ENCODE data around the gene PYCARD.

The PYCARD gene

DNA sequence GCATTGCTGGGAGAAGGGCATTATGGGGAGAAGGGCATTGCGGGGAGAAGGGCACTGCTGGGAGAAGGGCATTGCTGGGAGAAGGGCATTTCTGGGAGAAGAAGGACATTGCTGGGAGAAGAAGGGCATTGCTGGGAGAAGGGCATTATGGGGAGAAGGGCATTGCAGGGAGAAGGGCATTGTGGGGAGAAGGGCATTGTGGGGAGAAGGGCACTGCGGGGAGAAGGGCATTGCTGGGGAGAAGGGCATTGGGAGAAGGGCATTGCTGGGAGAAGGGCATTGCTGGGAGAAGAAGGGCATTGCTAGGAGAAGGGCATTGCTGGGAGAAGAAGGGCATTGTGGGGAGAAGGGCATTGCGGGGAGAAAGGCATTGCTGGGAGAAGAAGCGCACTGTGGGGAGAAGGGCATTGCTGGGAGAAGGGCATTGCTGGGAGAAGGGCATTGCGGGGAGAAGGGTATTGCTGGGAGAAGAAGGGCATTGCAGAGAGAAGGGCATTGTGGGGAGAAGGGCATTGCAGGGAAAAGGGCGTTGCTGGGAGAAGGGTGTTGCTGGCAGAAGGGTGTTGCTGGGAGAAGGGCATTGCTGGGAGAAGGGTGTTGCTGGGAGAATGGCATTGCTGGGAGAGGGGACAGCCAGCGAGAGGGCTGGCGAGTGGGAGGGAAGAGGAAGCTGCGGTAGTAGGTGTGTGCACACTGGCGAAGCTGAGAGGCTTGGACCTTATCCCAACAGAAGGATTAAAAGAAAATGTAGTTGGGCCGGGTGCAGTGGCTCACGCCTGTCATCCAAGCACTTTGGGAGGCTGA lies 19.0 kb upstream of the PYCARD start:
- TF ChIP-seq TAF1 (IDR thresholded peaks at IDR 0.05; ENCODE audit: borderline replicate concordance, insufficient read depth, low read length) (no peak), SIN3A (IDR thresholded peaks at IDR 0.05; ENCODE audit: borderline replicate concordance, insufficient read depth, low read length) (no peak), POLR2AphosphoS5 (IDR thresholded peaks at IDR 0.05; ENCODE audit: low read depth, low read length) (no peak), FOXP2 (optimal IDR thresholded peaks at IDR 0.05; ENCODE audit: borderline replicate concordance, extremely low read depth, extremely low read length, insufficient read depth) (no peak)
- TF ChIP-seq, protein P1, sequence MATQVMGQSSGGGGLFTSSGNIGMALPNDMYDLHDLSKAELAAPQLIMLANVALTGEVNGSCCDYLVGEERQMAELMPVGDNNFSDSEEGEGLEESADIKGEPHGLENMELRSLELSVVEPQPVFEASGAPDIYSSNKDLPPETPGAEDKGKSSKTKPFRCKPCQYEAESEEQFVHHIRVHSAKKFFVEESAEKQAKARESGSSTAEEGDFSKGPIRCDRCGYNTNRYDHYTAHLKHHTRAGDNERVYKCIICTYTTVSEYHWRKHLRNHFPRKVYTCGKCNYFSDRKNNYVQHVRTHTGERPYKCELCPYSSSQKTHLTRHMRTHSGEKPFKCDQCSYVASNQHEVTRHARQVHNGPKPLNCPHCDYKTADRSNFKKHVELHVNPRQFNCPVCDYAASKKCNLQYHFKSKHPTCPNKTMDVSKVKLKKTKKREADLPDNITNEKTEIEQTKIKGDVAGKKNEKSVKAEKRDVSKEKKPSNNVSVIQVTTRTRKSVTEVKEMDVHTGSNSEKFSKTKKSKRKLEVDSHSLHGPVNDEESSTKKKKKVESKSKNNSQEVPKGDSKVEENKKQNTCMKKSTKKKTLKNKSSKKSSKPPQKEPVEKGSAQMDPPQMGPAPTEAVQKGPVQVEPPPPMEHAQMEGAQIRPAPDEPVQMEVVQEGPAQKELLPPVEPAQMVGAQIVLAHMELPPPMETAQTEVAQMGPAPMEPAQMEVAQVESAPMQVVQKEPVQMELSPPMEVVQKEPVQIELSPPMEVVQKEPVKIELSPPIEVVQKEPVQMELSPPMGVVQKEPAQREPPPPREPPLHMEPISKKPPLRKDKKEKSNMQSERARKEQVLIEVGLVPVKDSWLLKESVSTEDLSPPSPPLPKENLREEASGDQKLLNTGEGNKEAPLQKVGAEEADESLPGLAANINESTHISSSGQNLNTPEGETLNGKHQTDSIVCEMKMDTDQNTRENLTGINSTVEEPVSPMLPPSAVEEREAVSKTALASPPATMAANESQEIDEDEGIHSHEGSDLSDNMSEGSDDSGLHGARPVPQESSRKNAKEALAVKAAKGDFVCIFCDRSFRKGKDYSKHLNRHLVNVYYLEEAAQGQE (IDR thresholded peaks at IDR 0.05; ENCODE audit: insufficient read depth in 1 of 2, low read depth in 2 of 2, low read length in 2 of 2) = no peak

DNA sequence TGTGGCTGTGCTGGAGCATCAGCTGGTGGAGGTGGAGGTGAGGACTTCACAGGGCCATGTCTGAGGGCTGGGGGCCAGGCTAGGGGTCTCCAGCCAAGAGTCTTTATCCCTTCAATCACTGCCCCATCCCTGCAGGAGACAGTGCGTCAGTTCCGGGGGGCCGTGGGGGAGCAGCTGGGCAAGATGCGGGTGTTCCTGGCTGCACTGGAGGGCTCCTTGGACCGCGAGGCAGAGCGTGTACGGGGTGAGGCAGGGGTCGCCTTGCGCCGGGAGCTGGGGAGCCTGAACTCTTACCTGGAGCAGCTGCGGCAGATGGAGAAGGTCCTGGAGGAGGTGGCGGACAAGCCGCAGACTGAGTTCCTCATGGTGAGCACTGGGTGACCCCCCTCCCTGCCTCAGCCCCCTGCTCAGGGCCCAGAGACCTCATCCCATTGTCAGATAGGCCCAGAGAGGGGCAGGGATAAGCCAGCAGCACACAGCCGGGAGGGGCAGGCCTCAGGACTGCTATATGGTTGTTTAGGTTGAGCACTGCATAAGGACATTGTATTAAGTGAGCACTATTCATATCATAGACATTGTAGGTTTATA lies 16.7 kb upstream of the PYCARD start:
- TF ChIP-seq, protein P1 (IDR thresholded peaks at IDR 0.05; ENCODE audit: insufficient read depth in 1 of 2, low read depth in 2 of 2, low read length in 2 of 2) = no peak
- TF ChIP-seq TAF1 (IDR thresholded peaks at IDR 0.05; ENCODE audit: borderline replicate concordance, insufficient read depth, low read length) (no peak), FOXP2 (optimal IDR thresholded peaks at IDR 0.05; ENCODE audit: borderline replicate concordance, extremely low read depth, extremely low read length, insufficient read depth) (no peak), SIN3A (IDR thresholded peaks at IDR 0.05; ENCODE audit: borderline replicate concordance, insufficient read depth, low read length) (no peak), POLR2AphosphoS5 (IDR thresholded peaks at IDR 0.05; ENCODE audit: low read depth, low read length) (no peak)

DNA sequence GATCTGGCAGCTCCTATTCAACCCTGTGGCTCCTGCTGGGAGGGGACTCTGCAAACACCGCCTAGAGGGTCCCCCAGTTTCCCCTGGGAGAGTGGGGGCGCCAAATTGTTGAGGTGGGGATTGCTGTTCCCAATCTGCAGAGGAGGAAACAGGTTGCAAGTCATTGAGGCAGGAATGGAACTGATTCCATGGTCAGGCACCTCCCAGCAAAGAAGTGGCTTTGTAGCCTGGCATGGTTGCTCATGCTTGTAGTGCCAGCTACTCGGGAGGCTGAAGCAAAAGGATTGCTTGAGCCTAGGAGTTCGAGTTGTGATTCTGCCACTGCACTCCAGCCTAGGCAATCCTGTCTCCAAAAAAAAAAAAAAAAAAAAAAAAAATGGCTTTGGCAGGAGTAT lies 14.6 kb upstream of the PYCARD start:
- TF ChIP-seq SIN3A (IDR thresholded peaks at IDR 0.05; ENCODE audit: borderline replicate concordance, insufficient read depth, low read length) (no peak), POLR2AphosphoS5 (IDR thresholded peaks at IDR 0.05; ENCODE audit: low read depth, low read length) (no peak), FOXP2 (optimal IDR thresholded peaks at IDR 0.05; ENCODE audit: borderline replicate concordance, extremely low read depth, extremely low read length, insufficient read depth) (no peak), TAF1 (IDR thresholded peaks at IDR 0.05; ENCODE audit: borderline replicate concordance, insufficient read depth, low read length) (no peak)
- TF ChIP-seq, protein P1 (IDR thresholded peaks at IDR 0.05; ENCODE audit: insufficient read depth in 1 of 2, low read depth in 2 of 2, low read length in 2 of 2) = no peak

GRCh38 chr16:31216422-31217135 lies 14.0 kb upstream of the PYCARD start, which contains the start of gene PYDC1:
Gene PYDC1, minus strand, starts transcription at chr16:31217135. Its CDS starts 107 bp downstream, at chr16:31217028.
- TF ChIP-seq SIN3A (IDR thresholded peaks at IDR 0.05; ENCODE audit: borderline replicate concordance, insufficient read depth, low read length) (no peak), POLR2AphosphoS5 (IDR thresholded peaks at IDR 0.05; ENCODE audit: low read depth, low read length) (no peak), TAF1 (IDR thresholded peaks at IDR 0.05; ENCODE audit: borderline replicate concordance, insufficient read depth, low read length) (no peak)
